Measurements from ENCODE around the gene MFSD6.

GRCh38 chr2:190493095-190493494, 84.9 kb downstream of the MFSD6 start:
- TF ChIP-seq POLR2A (IDR thresholded peaks at IDR 0.05), result no peak
- TF ChIP-seq, protein P1, sequence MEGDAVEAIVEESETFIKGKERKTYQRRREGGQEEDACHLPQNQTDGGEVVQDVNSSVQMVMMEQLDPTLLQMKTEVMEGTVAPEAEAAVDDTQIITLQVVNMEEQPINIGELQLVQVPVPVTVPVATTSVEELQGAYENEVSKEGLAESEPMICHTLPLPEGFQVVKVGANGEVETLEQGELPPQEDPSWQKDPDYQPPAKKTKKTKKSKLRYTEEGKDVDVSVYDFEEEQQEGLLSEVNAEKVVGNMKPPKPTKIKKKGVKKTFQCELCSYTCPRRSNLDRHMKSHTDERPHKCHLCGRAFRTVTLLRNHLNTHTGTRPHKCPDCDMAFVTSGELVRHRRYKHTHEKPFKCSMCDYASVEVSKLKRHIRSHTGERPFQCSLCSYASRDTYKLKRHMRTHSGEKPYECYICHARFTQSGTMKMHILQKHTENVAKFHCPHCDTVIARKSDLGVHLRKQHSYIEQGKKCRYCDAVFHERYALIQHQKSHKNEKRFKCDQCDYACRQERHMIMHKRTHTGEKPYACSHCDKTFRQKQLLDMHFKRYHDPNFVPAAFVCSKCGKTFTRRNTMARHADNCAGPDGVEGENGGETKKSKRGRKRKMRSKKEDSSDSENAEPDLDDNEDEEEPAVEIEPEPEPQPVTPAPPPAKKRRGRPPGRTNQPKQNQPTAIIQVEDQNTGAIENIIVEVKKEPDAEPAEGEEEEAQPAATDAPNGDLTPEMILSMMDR (IDR thresholded peaks at IDR 0.05), result no peak
